Neural progenitor cell (in vitro differentiated cells): Measurements from ENCODE around the gene PRKCE.

Source experiments
- CTCF ChIP-seq: fragments of 200-600 bp; sonication (generic); IDR thresholded peaks from 2 replicates; pipeline ENCODE4 v1.5.1; 2017; ENCODE audit warnings: antibody characterized with exemption, mild to moderate bottlenecking
- EZH2 ChIP-seq: fragments of 200-600 bp; sonication (generic); IDR thresholded peaks from 2 replicates; pipeline ENCODE4 v1.6.1; 2017; ENCODE audit warnings: antibody characterized with exemption, mild to moderate bottlenecking, moderate library complexity
- EZH2phosphoT487 ChIP-seq: fragments of 200-600 bp; sonication (generic); IDR thresholded peaks from 2 replicates; pipeline ENCODE4 v1.6.1; 2017; ENCODE audit warnings: antibody characterized with exemption

GRCh38 chr2:45769854-45770576 lies 118.5 kb downstream of the PRKCE start:
- TF ChIP-seq CTCF: no peak
- no peak for TF ChIP-seq EZH2
- TF ChIP-seq EZH2phosphoT487: no peak
